Stomach (tissue), 9 donors: ENCODE data around the gene EIF4G1. TPM values are rescaled to one million over a fixed set of nuclear protein-coding genes. Genes with fewer than 3 reads are reported as not detected.
A peak's percentile ranks its signal among the peaks of the same experiment; 100 is the strongest.

Source experiments
- DNase-seq, 2 donors: peaks; one replicate each; pipeline versions ENCODE4 v3.0.0 to v3.0.0-alpha.2; 2013 to 2019
- H3K27ac ChIP-seq, 5 donors: fragments of 200-600 bp in 4 of 5; sonication (generic) in 4 of 5; one replicate each; pipeline ENCODE4 v1.5.1; 2013 to 2019; ENCODE audit warnings: mild to moderate bottlenecking in 1 of 5, moderate library complexity in 1 of 5
- H3K27me3 ChIP-seq, 3 donors: fragments of 200-600 bp; sonication (generic); one replicate each; pipeline ENCODE4 v1.5.1; 2017 to 2019; ENCODE audit warnings: mixed run types in 1 of 3
- H3K36me3 ChIP-seq, 4 donors: fragments of 200-600 bp; sonication (generic); 1 replicate in 3 of 4; 2 replicates in 1 of 4; pipeline ENCODE4 v1.5.1; 2016 to 2019
- H3K4me1 ChIP-seq, 4 donors: fragments of 200-600 bp; sonication (generic); one replicate each; pipeline ENCODE4 v1.5.1; 2016 to 2019
- H3K4me3 ChIP-seq, 4 donors: fragments of 200-600 bp; sonication (generic) in 3 of 4; one replicate each; pipeline ENCODE4 v1.5.1; 2016 to 2019; ENCODE audit warnings: mild to moderate bottlenecking in 1 of 4
- H3K9me3 ChIP-seq, 4 donors: fragments of 200-600 bp; sonication (generic); one replicate each; pipeline ENCODE4 v1.5.1; 2016 to 2019
- CTCF ChIP-seq, 7 experiments: fragments of 450-650 bp in 4 of 7; fragments of 200-600 bp in 3 of 7; sonication (generic) in 3 of 7; IDR thresholded peaks; one replicate each; pipeline ENCODE4 v1.5.1; 2016 to 2019; ENCODE audit warnings: antibody characterized with exemption in 7 of 7, control low read depth in 2 of 7, mild to moderate bottlenecking in 1 of 7
- EP300 ChIP-seq: sonication (generic); formaldehyde crosslinking; IDR thresholded peaks from one replicate; pipeline ENCODE4 v1.6.1; 2017; ENCODE audit warnings: antibody characterized with exemption
- POLR2A ChIP-seq, 4 donors: fragments of 450-650 bp; IDR thresholded peaks; one replicate each; pipeline ENCODE4 v1.6.1; 2016; ENCODE audit warnings: antibody characterized with exemption in 4 of 4, control low read depth in 2 of 4, mild to moderate bottlenecking in 1 of 4, moderate library complexity in 1 of 4
- POLR2AphosphoS5 ChIP-seq, 3 donors: sonication (generic); formaldehyde crosslinking; IDR thresholded peaks; one replicate each; pipeline ENCODE4 v1.6.1; 2016; ENCODE audit warnings: antibody characterized with exemption in 3 of 3
- WGBS, 5 donors: extraction: QIAGEN DNeasy Blood & Tissue Kit in 3 of 5; methylation state at CpG; one replicate each; pipeline versions ENCODE4 v1.1.5 to v1.1.7; 2013 to 2018; 5-methylcytosine and 5-hydroxymethylcytosine counted together
- intact Hi-C: fragments of 100-400 bp; cut with DNase I; formaldehyde crosslinking; loops from one replicate; pipeline ENCODE4 v1.15.1; 2023; ENCODE audit warnings: low total_unique reads
- polyA plus RNA-seq, 3 donors: library from polyadenylated mRNA; stranded (reverse); fragments of 200-250 nt; gene quantifications; one replicate each; pipeline ENCODE4 v1.2.3, GENCODE V29; 2013
- total RNA-seq, 5 donors: library from RNA; depleted of rRNA; stranded (reverse); fragments of >200 nt; gene quantifications; one replicate each; pipeline versions ENCODE4 v1.1.0 to v1.2.3, GENCODE V29; 2014 to 2016
- donor health status: healthy with polysubstance abuse.
- donor health status: Bipolar disorder and iron deficiency.
- donor health status: healthy.

The EIF4G1 gene
- total and polyA plus RNA-seq, 8 donors = 86.5 to 572 (median 181) TPM

GRCh38 chr3:184343200-184343876, 28.9 kb downstream of the EIF4G1 start:
- no peak overlapping the region for H3K4me3 ChIP-seq
- DNase-seq = no peak
- H3K4me1 ChIP-seq = peaks cover 11 to 53% (median 31%) of the 10 kb centered on the region in 4 donors
- intact Hi-C loops = no loop called here
- H3K36me3 ChIP-seq = peaks cover 31 to 51% (median 43%) of the 10 kb centered on the region in 4 donors
- WGBS, 5 donors = 79 to 86% (median 85%) methylated on average over 4 to 5 of the region's 5 CpGs
- H3K27ac ChIP-seq = no peak overlapping the region
- H3K27me3 ChIP-seq = no peaks in the 10 kb centered on the region
- TF ChIP-seq EP300 (no peak), POLR2AphosphoS5 (IDR thresholded peaks at IDR 0.05) (no peak), POLR2A (IDR thresholded peaks at IDR 0.05) (no peak), CTCF (IDR thresholded peaks at IDR 0.05) (no peak)
- no peaks in the 10 kb centered on the region for H3K9me3 ChIP-seq

GRCh38 chr3:184344579-184345316, 30.3 kb downstream of the EIF4G1 start:
- no peak for TF ChIP-seq POLR2A (IDR thresholded peaks at IDR 0.05)
- TF ChIP-seq POLR2AphosphoS5 (IDR thresholded peaks at IDR 0.05) = no peak
- TF ChIP-seq CTCF (IDR thresholded peaks at IDR 0.05) = no peak
- TF ChIP-seq EP300 = no peak
- no peak for DNase-seq
- WGBS, 5 donors = 81 to 92% (median 90%) methylated on average over 12 to 24 of the region's 24 CpGs
- intact Hi-C loops = no loop called here
- peaks cover 31 to 51% (median 43%) of the 10 kb centered on the region in 4 donors for H3K36me3 ChIP-seq
- peaks cover 0 to 39% (median 21%) of the 10 kb centered on the region in 4 donors for H3K4me1 ChIP-seq
- H3K4me3 ChIP-seq = no peak overlapping the region
- H3K9me3 ChIP-seq = no peaks in the 10 kb centered on the region
- peak overlapping the region in 2 of 5 donors; percentile 46 for H3K27ac ChIP-seq
- no peaks in the 10 kb centered on the region for H3K27me3 ChIP-seq

DNA sequence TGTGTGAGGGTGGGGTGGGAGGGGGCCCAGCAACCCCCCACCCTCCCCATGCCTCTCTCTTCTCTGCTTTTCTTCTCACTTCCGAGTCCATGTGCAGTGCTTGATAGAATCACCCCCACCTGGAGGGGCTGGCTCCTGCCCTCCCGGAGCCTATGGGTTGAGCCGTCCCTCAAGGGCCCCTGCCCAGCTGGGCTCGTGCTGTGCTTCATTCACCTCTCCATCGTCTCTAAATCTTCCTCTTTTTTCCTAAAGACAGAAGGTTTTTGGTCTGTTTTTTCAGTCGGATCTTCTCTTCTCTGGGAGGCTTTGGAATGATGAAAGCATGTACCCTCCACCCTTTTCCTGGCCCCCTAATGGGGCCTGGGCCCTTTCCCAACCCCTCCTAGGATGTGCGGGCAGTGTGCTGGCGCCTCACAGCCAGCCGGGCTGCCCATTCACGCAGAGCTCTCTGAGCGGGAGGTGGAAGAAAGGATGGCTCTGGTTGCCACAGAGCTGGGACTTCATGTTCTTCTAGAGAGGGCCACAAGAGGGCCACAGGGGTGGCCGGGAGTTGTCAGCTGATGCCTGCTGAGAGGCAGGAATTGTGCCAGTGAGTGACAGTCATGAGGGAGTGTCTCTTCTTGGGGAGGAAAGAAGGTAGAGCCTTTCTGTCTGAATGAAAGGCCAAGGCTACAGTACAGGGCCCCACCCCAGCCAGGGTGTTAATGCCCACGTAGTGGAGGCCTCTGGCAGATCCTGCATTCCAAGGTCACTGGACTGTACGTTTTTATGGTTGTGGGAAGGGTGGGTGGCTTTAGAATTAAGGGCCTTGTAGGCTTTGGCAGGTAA, 31.1 kb downstream of the EIF4G1 start:
- intact Hi-C loops = no loop called here
- no peaks in the 10 kb centered on the region for H3K27me3 ChIP-seq
- H3K36me3 ChIP-seq = peaks cover 31 to 51% (median 43%) of the 10 kb centered on the region in 4 donors
- 44 to 52% (median 49%) methylated on average over 12 to 14 of the region's 14 CpGs for WGBS, 5 donors
- H3K4me3 ChIP-seq = no peak overlapping the region
- peak overlapping the region in 4 of 5 donors; percentile 1 to 46 (median 30) for H3K27ac ChIP-seq
- H3K4me1 ChIP-seq = peaks cover 0 to 34% (median 20%) of the 10 kb centered on the region in 4 donors
- no peaks in the 10 kb centered on the region for H3K9me3 ChIP-seq
- DNase-seq = peak; percentile 66 to 79
- peak in 4 of 7 experiments; percentile 15 to 27 (median 18) for TF ChIP-seq CTCF (IDR thresholded peaks at IDR 0.05)
- peak in 1 of 3 donors; percentile 58 for TF ChIP-seq POLR2AphosphoS5 (IDR thresholded peaks at IDR 0.05)
- TF ChIP-seq EP300 = no peak
